A549 (cell line): ENCODE data around the gene MMP17.

Source experiments
- EP300 ChIP-seq, 2 experiments: fragments of >200 bp; sonication (Bioruptor Twin); formaldehyde crosslinking; IDR thresholded peaks; 2 replicates in 1 of 2; 3 replicates in 1 of 2; pipeline ENCODE4 v1.6.1; 2016 to 2017
- HMGXB4 ChIP-seq: fragments of 250-450 bp; sonication (Bioruptor Pico); IDR thresholded peaks from 2 replicates; pipeline ENCODE4 v1.5.0; 2021; ENCODE audit warnings: mild to moderate bottlenecking, moderate library complexity, borderline replicate concordance
- JUNB ChIP-seq: fragments of >200 bp; sonication (Bioruptor Twin); formaldehyde crosslinking; IDR thresholded peaks from 2 replicates; pipeline ENCODE4 v1.6.1; 2016
- MAFK ChIP-seq: fragments of 450-650 bp; IDR thresholded peaks from 2 replicates; pipeline ENCODE4 v1.6.1; 2014; ENCODE audit not compliant: partially characterized antibody
- MAZ ChIP-seq: fragments of 150-350 bp; IDR thresholded peaks from 2 replicates; pipeline ENCODE4 v1.6.1; 2014; ENCODE audit warnings: antibody characterized with exemption, low read depth, low read length, borderline replicate concordance
- NR3C1 ChIP-seq: fragments of >200 bp; sonication (Bioruptor Twin); formaldehyde crosslinking; IDR thresholded peaks from 3 replicates; pipeline ENCODE4 v1.6.1; 2017
- POLR2A ChIP-seq: IDR thresholded peaks from 2 replicates; pipeline ENCODE4 v1.6.1; 2012; ENCODE audit warnings: mild to moderate bottlenecking, low read length
- RAD21 ChIP-seq, 2 experiments: fragments of >200 bp in 1 of 2; sonication (Bioruptor Twin) in 1 of 2; formaldehyde crosslinking in 1 of 2; IDR thresholded peaks in 1 of 2; conservative IDR thresholded peaks in 1 of 2; 2 replicates in 1 of 2; 3 replicates in 1 of 2; pipeline ENCODE4 v1.6.1; 2012 to 2018; ENCODE audit warnings: inconsistent platforms in 1 of 2
- TF ChIP-seq, protein P1 (sequence below): fragments of >200 bp; sonication (Bioruptor Twin); formaldehyde crosslinking; IDR thresholded peaks from 3 replicates; pipeline ENCODE4 v1.5.1; 2016

- TF ChIP-seq, protein P1, sequence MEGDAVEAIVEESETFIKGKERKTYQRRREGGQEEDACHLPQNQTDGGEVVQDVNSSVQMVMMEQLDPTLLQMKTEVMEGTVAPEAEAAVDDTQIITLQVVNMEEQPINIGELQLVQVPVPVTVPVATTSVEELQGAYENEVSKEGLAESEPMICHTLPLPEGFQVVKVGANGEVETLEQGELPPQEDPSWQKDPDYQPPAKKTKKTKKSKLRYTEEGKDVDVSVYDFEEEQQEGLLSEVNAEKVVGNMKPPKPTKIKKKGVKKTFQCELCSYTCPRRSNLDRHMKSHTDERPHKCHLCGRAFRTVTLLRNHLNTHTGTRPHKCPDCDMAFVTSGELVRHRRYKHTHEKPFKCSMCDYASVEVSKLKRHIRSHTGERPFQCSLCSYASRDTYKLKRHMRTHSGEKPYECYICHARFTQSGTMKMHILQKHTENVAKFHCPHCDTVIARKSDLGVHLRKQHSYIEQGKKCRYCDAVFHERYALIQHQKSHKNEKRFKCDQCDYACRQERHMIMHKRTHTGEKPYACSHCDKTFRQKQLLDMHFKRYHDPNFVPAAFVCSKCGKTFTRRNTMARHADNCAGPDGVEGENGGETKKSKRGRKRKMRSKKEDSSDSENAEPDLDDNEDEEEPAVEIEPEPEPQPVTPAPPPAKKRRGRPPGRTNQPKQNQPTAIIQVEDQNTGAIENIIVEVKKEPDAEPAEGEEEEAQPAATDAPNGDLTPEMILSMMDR: no peak
- no peak for TF ChIP-seq JUNB
- no peak for TF ChIP-seq MAFK
- no peak for TF ChIP-seq EP300 (IDR thresholded peaks at IDR 0.05)
- TF ChIP-seq NR3C1: no peak
- no peak for TF ChIP-seq MAZ
- TF ChIP-seq HMGXB4: no peak
- TF ChIP-seq RAD21 (conservative IDR thresholded peaks at IDR 0.05 in 1 of 2, IDR thresholded peaks at IDR 0.05 in 1 of 2): no peak
- TF ChIP-seq POLR2A: no peak
Observed at GRCh38 chr12:131861261-131862083, 33.3 kb downstream of the MMP17 start.
